WI38 (cell line): Measurements from ENCODE around the gene ZP3.
"Not testable (repeated sequence)": the region's sequence is repeated elsewhere in the genome, so short reads cannot be mapped to it uniquely, and the experiment has no call there.

Experiments used
- H3K4me3 ChIP-seq: 2 replicates; pipeline ENCODE4 v1.5.1; 2011; ENCODE audit warnings: low read depth, mild to moderate bottlenecking, control low read depth, low read length

Gene ZP3

DNA sequence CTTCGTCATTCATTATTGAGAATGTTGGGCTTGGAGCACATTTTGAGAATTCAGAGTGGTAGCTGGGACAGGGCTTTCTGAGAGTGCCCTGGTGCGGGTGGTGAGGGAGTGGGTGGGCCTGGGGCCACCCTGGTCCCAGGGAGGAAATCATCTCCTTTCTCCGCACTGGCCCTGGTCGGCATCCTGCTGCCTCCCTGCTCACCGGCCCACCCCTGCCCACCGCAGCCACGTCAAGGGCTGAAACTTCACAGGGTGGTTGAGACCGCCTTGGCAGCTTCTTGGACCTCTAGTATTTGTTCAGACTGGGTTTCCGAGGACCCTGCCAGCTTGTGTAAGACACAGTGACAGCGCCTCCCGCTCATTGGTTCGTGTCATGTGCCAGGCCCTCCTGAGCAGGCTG, 59.7 kb downstream of the ZP3 start:
- not testable (repeated sequence) for H3K4me3 ChIP-seq

DNA sequence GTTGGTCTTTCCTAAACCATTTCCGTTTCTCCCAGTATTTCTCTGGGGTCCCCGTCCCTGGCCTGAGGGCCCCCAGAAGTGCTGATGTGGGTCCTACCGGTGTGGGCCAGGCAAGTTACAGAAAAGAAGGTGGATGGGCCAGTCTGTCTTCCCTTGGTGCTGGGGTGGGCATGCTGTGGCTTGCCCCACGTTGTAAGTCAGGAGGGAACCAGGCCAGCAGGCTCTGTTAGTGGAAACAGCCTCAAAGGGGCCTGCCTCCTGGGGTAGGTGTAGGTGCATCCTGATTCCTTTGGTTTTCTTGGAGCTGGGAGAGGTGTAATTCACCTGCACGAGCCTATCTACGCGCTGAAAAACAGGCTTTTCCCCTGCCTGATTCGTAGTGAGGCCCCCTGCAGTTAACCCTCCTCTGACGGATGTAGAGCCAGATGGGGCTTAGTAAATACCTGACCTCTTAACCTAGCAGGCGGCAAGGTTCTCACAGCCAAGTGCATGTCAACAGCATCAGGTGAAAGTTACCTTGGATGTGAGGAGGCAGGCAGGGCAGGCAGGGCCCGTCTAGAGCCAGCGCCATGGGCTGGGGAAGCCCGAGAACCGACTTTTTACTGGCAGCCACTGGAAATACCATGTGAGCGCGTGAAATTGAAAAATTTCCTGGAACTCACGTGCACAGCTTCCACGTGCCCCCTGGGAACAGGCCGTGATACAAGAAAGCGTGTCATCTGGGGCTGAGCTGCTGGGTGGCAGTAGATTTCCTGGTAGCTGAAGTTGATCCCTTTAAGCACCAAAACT, 61.3 kb downstream of the ZP3 start:
- H3K4me3 ChIP-seq = not testable (repeated sequence)

DNA sequence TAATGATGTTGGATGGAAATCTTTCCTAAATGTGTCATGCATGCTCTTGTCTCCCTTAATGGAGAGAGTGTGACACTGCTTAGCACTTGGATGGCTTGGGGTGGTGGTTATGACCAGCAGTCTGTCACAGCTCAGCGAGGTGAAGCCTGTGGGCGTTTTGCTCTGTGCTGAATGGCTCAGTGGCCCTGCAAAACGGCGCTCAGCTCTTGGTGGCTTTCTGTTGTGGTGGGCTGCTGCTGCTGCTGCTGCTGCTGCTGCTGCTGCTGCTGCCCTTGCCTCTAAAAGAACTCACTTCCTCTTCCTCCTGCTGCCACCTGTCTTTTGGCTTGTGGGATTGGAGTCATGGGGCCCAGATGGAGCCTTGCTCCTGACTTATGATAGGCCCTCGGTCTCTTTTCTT, 61.9 kb downstream of the ZP3 start:
- not testable (repeated sequence) for H3K4me3 ChIP-seq

DNA sequence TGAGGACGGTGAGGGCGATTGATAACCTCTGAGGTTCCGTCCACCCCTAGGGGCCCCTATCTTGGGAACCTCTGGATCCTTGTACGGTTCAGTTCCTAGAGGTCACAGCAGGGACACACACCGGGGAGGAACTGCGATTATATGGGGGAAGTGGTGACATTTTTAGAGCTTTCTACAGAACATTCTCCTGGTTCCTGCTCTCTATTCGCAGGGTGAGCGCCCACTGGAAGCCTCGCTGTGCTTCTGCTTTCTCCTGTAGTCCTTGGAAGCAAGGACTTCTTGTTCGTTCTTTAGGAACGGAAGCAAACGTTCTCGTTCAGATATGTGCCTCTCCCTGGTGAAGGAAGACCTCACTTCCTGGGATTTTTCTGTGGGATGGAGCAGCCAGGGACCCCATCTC, 63.2 kb downstream of the ZP3 start:
- not testable (repeated sequence) for H3K4me3 ChIP-seq
